DOHH2 (cell line): Measurements from ENCODE around the gene GPR171.

ENCODE experiments used
- EZH2phosphoT487 ChIP-seq: fragments of 200-600 bp; sonication (generic); IDR thresholded peaks from 2 replicates; pipeline ENCODE4 v1.6.1; 2017; ENCODE audit warnings: borderline replicate concordance, mild to moderate bottlenecking, antibody characterized with exemption, low read length, moderate library complexity, mixed read lengths
- TF ChIP-seq, protein P1 (sequence below): fragments of 200-600 bp; sonication (generic); IDR thresholded peaks from one replicate; pipeline ENCODE4 v1.5.1; 2014; ENCODE audit warnings: antibody characterized with exemption, mild to moderate bottlenecking, low read depth, low read length; ENCODE audit not compliant: poor library complexity, severe bottlenecking

DNA sequence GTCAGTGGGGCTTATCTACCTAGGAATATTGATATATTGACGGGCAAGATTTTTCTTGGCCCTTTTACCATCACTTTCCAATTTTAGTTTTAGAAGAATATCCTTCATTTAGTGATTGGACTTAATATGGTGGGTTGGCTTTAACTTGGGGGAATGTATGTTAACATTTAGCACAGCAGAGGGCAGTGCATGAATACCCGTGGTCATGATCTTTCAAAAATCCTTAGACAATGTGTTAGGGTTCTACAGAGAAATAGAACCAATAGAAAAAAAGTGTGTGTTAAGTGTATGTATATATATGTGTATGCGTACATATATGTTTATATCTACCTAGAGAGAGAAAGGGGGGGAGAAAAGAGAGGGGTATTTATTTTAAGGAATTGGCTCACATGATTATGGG, 36.9 kb downstream of the GPR171 start:
- TF ChIP-seq, protein P1, sequence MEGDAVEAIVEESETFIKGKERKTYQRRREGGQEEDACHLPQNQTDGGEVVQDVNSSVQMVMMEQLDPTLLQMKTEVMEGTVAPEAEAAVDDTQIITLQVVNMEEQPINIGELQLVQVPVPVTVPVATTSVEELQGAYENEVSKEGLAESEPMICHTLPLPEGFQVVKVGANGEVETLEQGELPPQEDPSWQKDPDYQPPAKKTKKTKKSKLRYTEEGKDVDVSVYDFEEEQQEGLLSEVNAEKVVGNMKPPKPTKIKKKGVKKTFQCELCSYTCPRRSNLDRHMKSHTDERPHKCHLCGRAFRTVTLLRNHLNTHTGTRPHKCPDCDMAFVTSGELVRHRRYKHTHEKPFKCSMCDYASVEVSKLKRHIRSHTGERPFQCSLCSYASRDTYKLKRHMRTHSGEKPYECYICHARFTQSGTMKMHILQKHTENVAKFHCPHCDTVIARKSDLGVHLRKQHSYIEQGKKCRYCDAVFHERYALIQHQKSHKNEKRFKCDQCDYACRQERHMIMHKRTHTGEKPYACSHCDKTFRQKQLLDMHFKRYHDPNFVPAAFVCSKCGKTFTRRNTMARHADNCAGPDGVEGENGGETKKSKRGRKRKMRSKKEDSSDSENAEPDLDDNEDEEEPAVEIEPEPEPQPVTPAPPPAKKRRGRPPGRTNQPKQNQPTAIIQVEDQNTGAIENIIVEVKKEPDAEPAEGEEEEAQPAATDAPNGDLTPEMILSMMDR: no peak
- TF ChIP-seq EZH2phosphoT487: no peak
